DOHH2 (cell line): Measurements from ENCODE around the gene DNA2.

Experiments used
- H3F3A ChIP-seq: fragments of 200-600 bp; sonication (generic), shearing (Covaris generic); 2 replicates; pipeline ENCODE4 v1.6.0; 2016; ENCODE audit warnings: antibody characterized with exemption, mild to moderate bottlenecking; ENCODE audit not compliant: control insufficient read depth, insufficient read depth
- H3K27ac ChIP-seq: fragments of 200-600 bp; sonication (generic); 2 replicates; pipeline ENCODE4 v1.5.1; 2014; ENCODE audit warnings: low read depth, mild to moderate bottlenecking, low read length, moderate library complexity
- H3K27me3 ChIP-seq: fragments of 200-600 bp; sonication (generic); 2 replicates; pipeline ENCODE4 v1.6.1; 2014; ENCODE audit warnings: mild to moderate bottlenecking, low read length, mixed read lengths; ENCODE audit not compliant: control insufficient read depth
- H3K36me3 ChIP-seq: fragments of 200-600 bp; sonication (generic); 2 replicates; pipeline ENCODE4 v1.6.1; 2014; ENCODE audit warnings: mild to moderate bottlenecking, low read length, moderate library complexity, mixed read lengths; ENCODE audit not compliant: control insufficient read depth
- H3K4me1 ChIP-seq: fragments of 200-600 bp; sonication (generic); 2 replicates; pipeline ENCODE4 v1.6.1; 2014; ENCODE audit warnings: mild to moderate bottlenecking, low read length, mixed read lengths; ENCODE audit not compliant: control insufficient read depth
- H3K4me2 ChIP-seq: fragments of 200-600 bp; sonication (generic); 2 replicates; pipeline ENCODE4 v1.6.0; 2014; ENCODE audit warnings: mild to moderate bottlenecking, low read length, moderate library complexity
- H3K4me3 ChIP-seq: fragments of 200-600 bp; sonication (generic); 2 replicates; pipeline ENCODE4 v1.5.1; 2014; ENCODE audit warnings: mild to moderate bottlenecking, low read length, mixed read lengths
- H3K79me2 ChIP-seq: fragments of 200-600 bp; sonication (generic); 2 replicates; pipeline ENCODE4 v1.6.1; 2014; ENCODE audit warnings: mild to moderate bottlenecking, low read length, mixed read lengths; ENCODE audit not compliant: control insufficient read depth
- H3K9me2 ChIP-seq: fragments of 200-600 bp; sonication (generic); replicated peaks from 2 replicates; pipeline ENCODE4 v1.6.1; 2014; ENCODE audit warnings: mild to moderate bottlenecking, low read length, mixed read lengths; ENCODE audit not compliant: control insufficient read depth
- H3K9me3 ChIP-seq: fragments of 200-600 bp; sonication (generic); 2 replicates; pipeline ENCODE4 v1.6.1; 2014; ENCODE audit warnings: antibody characterized with exemption, low read length, mixed read lengths; ENCODE audit not compliant: control insufficient read depth, insufficient read depth
- H4K20me1 ChIP-seq: fragments of 200-600 bp; sonication (generic); 2 replicates; pipeline ENCODE4 v1.6.0; 2014; ENCODE audit warnings: low read depth, mild to moderate bottlenecking, antibody characterized with exemption, low read length, moderate library complexity; ENCODE audit not compliant: control insufficient read depth, insufficient read depth
- EZH2phosphoT487 ChIP-seq: fragments of 200-600 bp; sonication (generic); IDR thresholded peaks from 2 replicates; pipeline ENCODE4 v1.6.1; 2017; ENCODE audit warnings: borderline replicate concordance, mild to moderate bottlenecking, antibody characterized with exemption, low read length, moderate library complexity, mixed read lengths
- TF ChIP-seq, protein P1 (sequence below): fragments of 200-600 bp; sonication (generic); IDR thresholded peaks from one replicate; pipeline ENCODE4 v1.5.1; 2014; ENCODE audit warnings: antibody characterized with exemption, mild to moderate bottlenecking, low read depth, low read length; ENCODE audit not compliant: poor library complexity, severe bottlenecking

DNA2 gene

DNA sequence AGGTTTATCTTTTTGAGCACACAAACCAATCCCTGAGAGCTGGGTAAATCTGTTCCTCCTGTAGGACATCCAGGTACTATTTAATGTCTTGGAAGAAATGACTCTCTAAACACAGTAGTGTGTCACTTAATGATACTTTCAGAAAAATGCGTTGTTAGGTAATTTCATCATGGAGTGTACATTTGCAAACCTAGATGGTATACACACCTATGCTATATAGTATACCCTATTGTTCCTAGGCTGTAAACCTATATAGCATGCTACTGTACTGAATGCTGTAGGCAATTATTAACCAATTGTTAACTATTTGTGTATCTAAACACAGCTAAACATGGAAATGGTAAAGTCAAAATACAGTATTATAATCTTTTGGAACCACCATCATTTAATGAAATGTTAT lies 74.8 kb downstream of the DNA2 start:
- H3K4me3 ChIP-seq = no peak overlapping the region
- H3K4me1 ChIP-seq = no peaks in the 10 kb centered on the region
- H3K4me2 ChIP-seq = no peak overlapping the region
- peaks cover 32% of the 10 kb centered on the region for H3K36me3 ChIP-seq
- H3K9me3 ChIP-seq = no peaks in the 10 kb centered on the region
- no peaks in the 10 kb centered on the region for H3K9me2 ChIP-seq
- TF ChIP-seq, protein P1, sequence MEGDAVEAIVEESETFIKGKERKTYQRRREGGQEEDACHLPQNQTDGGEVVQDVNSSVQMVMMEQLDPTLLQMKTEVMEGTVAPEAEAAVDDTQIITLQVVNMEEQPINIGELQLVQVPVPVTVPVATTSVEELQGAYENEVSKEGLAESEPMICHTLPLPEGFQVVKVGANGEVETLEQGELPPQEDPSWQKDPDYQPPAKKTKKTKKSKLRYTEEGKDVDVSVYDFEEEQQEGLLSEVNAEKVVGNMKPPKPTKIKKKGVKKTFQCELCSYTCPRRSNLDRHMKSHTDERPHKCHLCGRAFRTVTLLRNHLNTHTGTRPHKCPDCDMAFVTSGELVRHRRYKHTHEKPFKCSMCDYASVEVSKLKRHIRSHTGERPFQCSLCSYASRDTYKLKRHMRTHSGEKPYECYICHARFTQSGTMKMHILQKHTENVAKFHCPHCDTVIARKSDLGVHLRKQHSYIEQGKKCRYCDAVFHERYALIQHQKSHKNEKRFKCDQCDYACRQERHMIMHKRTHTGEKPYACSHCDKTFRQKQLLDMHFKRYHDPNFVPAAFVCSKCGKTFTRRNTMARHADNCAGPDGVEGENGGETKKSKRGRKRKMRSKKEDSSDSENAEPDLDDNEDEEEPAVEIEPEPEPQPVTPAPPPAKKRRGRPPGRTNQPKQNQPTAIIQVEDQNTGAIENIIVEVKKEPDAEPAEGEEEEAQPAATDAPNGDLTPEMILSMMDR = no peak
- no peak for TF ChIP-seq EZH2phosphoT487
- H4K20me1 ChIP-seq = no peaks in the 10 kb centered on the region
- no peaks in the 10 kb centered on the region for H3K79me2 ChIP-seq
- H3F3A ChIP-seq = peaks cover 3% of the 10 kb centered on the region; the same call in 1 of the 2 replicates
- H3K27me3 ChIP-seq = no peaks in the 10 kb centered on the region
- no peak overlapping the region for H3K27ac ChIP-seq

DNA sequence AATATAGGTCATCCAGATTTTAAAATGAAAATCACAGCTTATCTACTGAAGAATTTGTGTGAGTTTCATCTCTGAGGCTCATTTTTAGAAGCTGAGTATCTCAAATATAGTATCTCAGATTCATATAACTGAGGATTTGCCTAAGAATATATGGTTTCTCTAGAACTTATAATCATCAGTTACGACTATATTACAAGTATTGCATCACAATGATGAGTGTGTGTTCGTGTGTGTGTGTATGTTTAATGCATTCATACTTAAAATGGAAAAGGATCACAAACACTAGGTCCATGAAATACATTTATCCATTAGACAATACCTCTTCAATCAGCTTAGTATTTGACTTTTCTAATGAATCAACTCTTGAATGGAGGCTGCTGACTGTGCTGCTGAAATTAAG lies 86.0 kb downstream of the DNA2 start:
- Histone ChIP-seq H3K4me1 (no peaks in the 10 kb centered on the region), H3K4me2 (no peak overlapping the region), H3K9me3 (no peaks in the 10 kb centered on the region), H3K4me3 (no peak overlapping the region), H3K9me2 (no peaks in the 10 kb centered on the region), H3K27me3 (no peaks in the 10 kb centered on the region), H3K79me2 (no peaks in the 10 kb centered on the region), H3F3A (no peaks in the 10 kb centered on the region), H3K27ac (no peak overlapping the region), H4K20me1 (no peaks in the 10 kb centered on the region), H3K36me3 (peaks cover 22% of the 10 kb centered on the region)
- TF ChIP-seq, protein P1 = no peak

DNA sequence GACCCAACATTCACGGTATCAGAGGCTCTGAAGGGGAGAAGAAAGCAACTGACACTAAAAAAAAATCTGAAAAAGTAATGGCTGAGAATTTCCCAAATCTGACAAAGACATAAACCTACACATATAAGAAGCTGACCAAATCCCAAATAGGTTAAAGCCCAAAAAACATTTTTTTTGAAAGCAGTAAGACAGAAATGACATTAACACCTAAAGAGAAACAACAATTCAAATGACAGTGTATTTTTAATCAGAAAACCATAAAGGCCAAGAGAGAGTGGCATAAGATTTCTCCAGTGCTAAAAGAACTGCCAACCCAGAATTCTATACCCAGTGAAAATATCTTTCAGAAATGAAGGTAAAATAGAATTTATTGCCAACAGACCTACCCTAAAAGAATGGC lies 100.2 kb downstream of the DNA2 start:
- Histone ChIP-seq H3K4me3 (no peak overlapping the region), H3K79me2 (no peaks in the 10 kb centered on the region), H3F3A (no peaks in the 10 kb centered on the region), H3K4me2 (no peak overlapping the region), H4K20me1 (no peaks in the 10 kb centered on the region), H3K9me2 (no peaks in the 10 kb centered on the region), H3K9me3 (peaks cover 11% of the 10 kb centered on the region; the same call in 1 of the 2 replicates), H3K27me3 (no peaks in the 10 kb centered on the region), H3K36me3 (peaks cover 20% of the 10 kb centered on the region), H3K27ac (no peak overlapping the region), H3K4me1 (no peaks in the 10 kb centered on the region)
- TF ChIP-seq, protein P1 = no peak
- no peak for TF ChIP-seq EZH2phosphoT487

DNA sequence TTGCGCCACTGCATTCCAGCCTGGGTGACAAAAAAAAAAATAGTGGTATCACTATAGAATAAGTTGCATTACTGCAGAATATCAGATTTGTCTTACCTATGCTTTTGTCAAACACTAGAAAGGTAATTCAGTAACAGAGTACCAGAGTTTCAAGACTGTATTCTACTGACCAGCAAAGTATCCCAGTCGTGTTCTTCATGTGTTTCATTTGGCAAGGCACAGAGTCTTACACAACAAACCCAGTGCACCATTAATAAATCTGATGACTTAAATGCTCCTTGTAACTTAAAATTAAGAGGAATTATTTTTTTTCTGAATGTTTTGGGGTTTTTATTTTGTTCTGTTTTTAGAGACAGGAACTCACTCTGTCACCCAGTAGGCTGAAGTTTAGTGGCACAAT lies 104.7 kb downstream of the DNA2 start:
- TF ChIP-seq EZH2phosphoT487 = no peak
- TF ChIP-seq, protein P1 = no peak
- no peaks in the 10 kb centered on the region for H3K9me2 ChIP-seq
- H3F3A ChIP-seq = 0 out of 2 replicates have a peak, but pooled peaks cover 2% of the 10 kb centered on the region
- peaks cover 9% of the 10 kb centered on the region; the same call in 1 of the 2 replicates for H3K36me3 ChIP-seq
- no peaks in the 10 kb centered on the region for H4K20me1 ChIP-seq
- H3K4me2 ChIP-seq = no peak overlapping the region
- H3K27me3 ChIP-seq = no peaks in the 10 kb centered on the region
- H3K4me1 ChIP-seq = peaks cover 10% of the 10 kb centered on the region
- H3K9me3 ChIP-seq = no peaks in the 10 kb centered on the region
- H3K79me2 ChIP-seq = no peaks in the 10 kb centered on the region
- H3K27ac ChIP-seq = no peak overlapping the region
- H3K4me3 ChIP-seq = no peak overlapping the region
